CD14-positive monocyte (primary cell): ENCODE data around the gene NIPAL3. TPM values are rescaled to one million over a fixed set of nuclear protein-coding genes. Genes with fewer than 3 reads are reported as not detected.

Source experiments
- DNase-seq, 3 donors: peaks; one replicate each; pipeline ENCODE4 v3.0.0-alpha.2; 2011 to 2022
- H2AFZ ChIP-seq: 2 replicates; pipeline ENCODE4 v1.6.0; 2012; ENCODE audit warnings: mild to moderate bottlenecking, low read depth, low read length, inconsistent platforms; ENCODE audit not compliant: insufficient read depth, poor library complexity, severe bottlenecking
- H3K27ac ChIP-seq, 2 donors: 1 replicate in 1 of 2; 2 replicates in 1 of 2; pipeline ENCODE4 v1.5.1; 2012 to 2013; ENCODE audit warnings: low read length in 2 of 2, control low read depth in 1 of 2, inconsistent platforms in 1 of 2, low read depth in 1 of 2, mild to moderate bottlenecking in 1 of 2
- H3K27me3 ChIP-seq, 2 donors: one replicate each; pipeline versions ENCODE4 v1.6.0 to v1.6.1; 2011 to 2013; ENCODE audit warnings: low read length in 2 of 2; ENCODE audit not compliant: control insufficient read depth in 2 of 2, insufficient read depth in 2 of 2
- H3K36me3 ChIP-seq, 2 donors: replicated peaks in 1 of 2; 1 replicate in 1 of 2; 2 replicates in 1 of 2; pipeline versions ENCODE4 v1.5.1 to v1.6.1; 2012 to 2013; ENCODE audit warnings: low read length in 2 of 2, control low read depth in 1 of 2, inconsistent platforms in 1 of 2, mild to moderate bottlenecking in 1 of 2; ENCODE audit not compliant: insufficient read depth in 2 of 2, control insufficient read depth in 1 of 2
- H3K4me1 ChIP-seq, 2 donors: 1 replicate in 1 of 2; 2 replicates in 1 of 2; pipeline versions ENCODE4 v1.5.1 to v1.6.1; 2012 to 2013; ENCODE audit warnings: low read length in 2 of 2, control low read depth in 1 of 2, inconsistent platforms in 1 of 2, mild to moderate bottlenecking in 1 of 2, moderate library complexity in 1 of 2; ENCODE audit not compliant: insufficient read depth in 2 of 2, control insufficient read depth in 1 of 2
- H3K4me2 ChIP-seq: replicated peaks from 2 replicates; pipeline ENCODE3; 2012; ENCODE audit warnings: low read length, moderate library complexity, mild to moderate bottlenecking; ENCODE audit not compliant: poor library complexity, severe bottlenecking; ENCODE audit errors: extremely low read depth
- H3K4me3 ChIP-seq, 3 experiments: fragments of 200-600 bp in 1 of 3; sonication (generic) in 1 of 3; replicated peaks in 1 of 3; 1 replicate in 2 of 3; 2 replicates in 1 of 3; pipeline ENCODE4 v1.5.1; 2011 to 2013; ENCODE audit warnings: low read length in 3 of 3, mild to moderate bottlenecking in 3 of 3, control low read depth in 2 of 3, low read depth in 2 of 3, inconsistent platforms in 1 of 3, moderate library complexity in 1 of 3
- H3K79me2 ChIP-seq: 2 replicates; pipeline ENCODE4 v1.6.0; 2012; ENCODE audit warnings: mild to moderate bottlenecking, control low read depth, inconsistent platforms, low read length, moderate library complexity; ENCODE audit not compliant: insufficient read depth
- H3K9ac ChIP-seq: 2 replicates; pipeline ENCODE4 v1.6.0; 2017; ENCODE audit warnings: low read length, mild to moderate bottlenecking; ENCODE audit not compliant: insufficient read depth, poor library complexity, severe bottlenecking
- H3K9me3 ChIP-seq, 2 donors: replicated peaks in 1 of 2; 1 replicate in 1 of 2; 2 replicates in 1 of 2; pipeline versions ENCODE4 v1.5.1 to v1.6.1; 2012 to 2013; ENCODE audit warnings: low read length in 2 of 2, control low read depth in 1 of 2; ENCODE audit not compliant: control insufficient read depth in 1 of 2, insufficient read depth in 1 of 2
- H4K20me1 ChIP-seq: 2 replicates; pipeline ENCODE4 v1.6.0; 2012; ENCODE audit warnings: mild to moderate bottlenecking, low read length, control low read depth, moderate library complexity; ENCODE audit not compliant: insufficient read depth
- H3K27ac Mint-ChIP-seq, 7 donors: one replicate each; pipeline ENCODE4 v1.8.0; 2020; ENCODE audit warnings: mild to moderate bottlenecking in 7 of 7, mixed read lengths in 7 of 7, moderate library complexity in 6 of 7, inconsistent platforms in 2 of 7
- H3K27me3 Mint-ChIP-seq, 3 donors: one replicate each; pipeline ENCODE4 v1.8.0; 2021 to 2022; ENCODE audit warnings: low read depth in 3 of 3, mild to moderate bottlenecking in 3 of 3, mixed read lengths in 3 of 3, moderate library complexity in 3 of 3, inconsistent platforms in 1 of 3
- H3K36me3 Mint-ChIP-seq, 2 donors: one replicate each; pipeline ENCODE4 v1.8.0; 2020; ENCODE audit warnings: mixed read lengths in 2 of 2, inconsistent platforms in 1 of 2, mild to moderate bottlenecking in 1 of 2
- H3K4me1 Mint-ChIP-seq: one replicate; pipeline ENCODE4 v1.8.0; 2020; ENCODE audit warnings: mild to moderate bottlenecking, mixed read lengths
- H3K4me3 Mint-ChIP-seq, 2 donors: one replicate each; pipeline ENCODE4 v1.8.0; 2020; ENCODE audit warnings: mild to moderate bottlenecking in 2 of 2, mixed read lengths in 2 of 2, moderate library complexity in 1 of 2
- H3K9me3 Mint-ChIP-seq, 7 donors: one replicate each; pipeline ENCODE4 v1.8.0; 2020 to 2022; ENCODE audit warnings: mixed read lengths in 7 of 7, mild to moderate bottlenecking in 6 of 7, moderate library complexity in 6 of 7, inconsistent platforms in 2 of 7
- WGBS: methylation state at CpG from one replicate; pipeline ENCODE4 v1.1.5; 2013; ENCODE audit warnings: missing lambda C conversion rate; ENCODE audit not compliant: insufficient coverage; 5-methylcytosine and 5-hydroxymethylcytosine counted together
- intact Hi-C, 2 donors: fragments of 100-400 bp; cut with micrococcal nuclease; formaldehyde crosslinking; loops; one replicate each; pipeline versions ENCODE4 v1.15.0 to v1.15.1; 2023
- polyA plus RNA-seq, 3 donors: library from polyadenylated mRNA; depleted of rRNA in 1 of 3; unstranded in 2 of 3; stranded (reverse) in 1 of 3; fragments of 300-500 nt in 2 of 3; fragments of >200 nt in 1 of 3; fragmentation: Illumina TruSeq in 2 of 3; gene quantifications; 1 replicate in 2 of 3; 2 replicates in 1 of 3; pipeline ENCODE4 v1.2.3, GENCODE V29; 2012 to 2021
- TF ChIP-seq, protein P1 (sequence below): fragments of 200-600 bp; IDR thresholded peaks from one replicate; pipeline ENCODE4 v1.8.0; 2022; ENCODE audit warnings: antibody characterized with exemption, mild to moderate bottlenecking

Gene NIPAL3
- polyA plus RNA-seq, 3 donors = 5.9 to 9.6 (median 6.6) TPM

- Mint-ChIP-seq H3K9me3 (peaks cover 7 to 20% (median 9%) of the 10 kb centered on the region in 7 donors), H3K4me1 (no peaks in the 10 kb centered on the region), H3K36me3 (no peaks in the 10 kb centered on the region), H3K27ac (no peak overlapping the region), H3K4me3 (no peak overlapping the region), H3K27me3 (peaks cover 0 to 7% (median 6%) of the 10 kb centered on the region in 3 donors)
- Histone ChIP-seq H3K4me1 (no peaks in the 10 kb centered on the region), H3K4me2 (no peak overlapping the region), H3K27ac (no peak overlapping the region), H3K4me3 (no peak overlapping the region), H4K20me1 (no peaks in the 10 kb centered on the region), H3K9ac (no peak overlapping the region), H2AFZ (no peak overlapping the region), H3K79me2 (no peaks in the 10 kb centered on the region), H3K9me3 (peaks cover 0 to 13% of the 10 kb centered on the region in 2 donors), H3K27me3 (no peaks in the 10 kb centered on the region), H3K36me3 (no peaks in the 10 kb centered on the region)
- TF ChIP-seq, protein P1, sequence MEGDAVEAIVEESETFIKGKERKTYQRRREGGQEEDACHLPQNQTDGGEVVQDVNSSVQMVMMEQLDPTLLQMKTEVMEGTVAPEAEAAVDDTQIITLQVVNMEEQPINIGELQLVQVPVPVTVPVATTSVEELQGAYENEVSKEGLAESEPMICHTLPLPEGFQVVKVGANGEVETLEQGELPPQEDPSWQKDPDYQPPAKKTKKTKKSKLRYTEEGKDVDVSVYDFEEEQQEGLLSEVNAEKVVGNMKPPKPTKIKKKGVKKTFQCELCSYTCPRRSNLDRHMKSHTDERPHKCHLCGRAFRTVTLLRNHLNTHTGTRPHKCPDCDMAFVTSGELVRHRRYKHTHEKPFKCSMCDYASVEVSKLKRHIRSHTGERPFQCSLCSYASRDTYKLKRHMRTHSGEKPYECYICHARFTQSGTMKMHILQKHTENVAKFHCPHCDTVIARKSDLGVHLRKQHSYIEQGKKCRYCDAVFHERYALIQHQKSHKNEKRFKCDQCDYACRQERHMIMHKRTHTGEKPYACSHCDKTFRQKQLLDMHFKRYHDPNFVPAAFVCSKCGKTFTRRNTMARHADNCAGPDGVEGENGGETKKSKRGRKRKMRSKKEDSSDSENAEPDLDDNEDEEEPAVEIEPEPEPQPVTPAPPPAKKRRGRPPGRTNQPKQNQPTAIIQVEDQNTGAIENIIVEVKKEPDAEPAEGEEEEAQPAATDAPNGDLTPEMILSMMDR = no peak
- intact Hi-C loops = no loop called here
- 100% methylated on average over 1 of the region's 3 CpGs for WGBS
- no peak for DNase-seq
These were observed 78.2 kb downstream of the NIPAL3 start for GRCh38 chr1:24493785-24494184.

- 74% methylated on average over 3 of the region's 12 CpGs for WGBS
- no peak overlapping the region for H3K4me3 Mint-ChIP-seq
- no peak overlapping the region for H3K4me3 ChIP-seq
- H3K79me2 ChIP-seq = peaks cover 5% of the 10 kb centered on the region
- H3K27me3 Mint-ChIP-seq = peaks cover 0 to 5% (median 1%) of the 10 kb centered on the region in 3 donors
- peaks cover 30% of the 10 kb centered on the region for H3K4me1 Mint-ChIP-seq
- TF ChIP-seq, protein P1 = no peak
- H3K27ac ChIP-seq = no peak overlapping the region
- intact Hi-C loops = no loop called here
- H3K27ac Mint-ChIP-seq = no peak overlapping the region
- no peaks in the 10 kb centered on the region for H3K36me3 ChIP-seq
- no peaks in the 10 kb centered on the region for H4K20me1 ChIP-seq
- H3K9me3 ChIP-seq = no peaks in the 10 kb centered on the region
- peaks cover 19 to 26% of the 10 kb centered on the region in 2 donors for H3K4me1 ChIP-seq
- no peaks in the 10 kb centered on the region for H3K27me3 ChIP-seq
- H2AFZ ChIP-seq = no peak overlapping the region
- peaks cover 0 to 4% (median 0%) of the 10 kb centered on the region in 7 donors for H3K9me3 Mint-ChIP-seq
- H3K36me3 Mint-ChIP-seq = peaks cover 0 to 2% of the 10 kb centered on the region in 2 donors
- no peak for DNase-seq
- no peak overlapping the region for H3K4me2 ChIP-seq
- no peak overlapping the region for H3K9ac ChIP-seq
These were observed 83.0 kb downstream of the NIPAL3 start for GRCh38 chr1:24498589-24498988.
